ENCODE measurements around the gene EPC1. TPM values are rescaled to one million over a fixed set of nuclear protein-coding genes. Genes with fewer than 3 reads are reported as not detected.
"Not testable (repeated sequence)": the region's sequence is repeated elsewhere in the genome, so short reads cannot be mapped to it uniquely, and the experiment has no call there.

The EPC1 gene
- total and polyA plus RNA-seq, 12 donors, result 8.4 to 25.4 (median 19.0) TPM

DNA sequence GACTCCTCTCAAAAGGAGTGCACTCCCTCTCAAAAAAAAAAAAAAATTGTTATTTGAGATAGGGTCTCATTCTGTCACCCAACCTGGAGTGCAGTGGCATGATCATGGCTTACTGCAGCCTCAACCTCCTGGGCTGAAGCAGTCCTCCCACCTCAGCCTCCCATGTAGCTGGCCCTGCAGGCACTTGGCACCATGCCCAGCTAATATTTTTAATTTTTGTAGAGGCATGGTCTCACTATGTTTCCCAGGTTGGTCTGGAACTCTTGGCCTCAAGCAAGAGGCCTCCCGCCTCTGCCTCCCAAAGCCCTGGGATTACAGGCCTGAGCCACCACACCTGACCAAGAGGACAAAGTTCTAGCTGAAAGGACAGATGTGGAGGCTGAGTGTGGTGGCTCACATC, 120.3 kb downstream of the EPC1 start:
- WGBS, 2 donors, result 95 to 100% methylated on average over 1 of the region's 1 CpG

GRCh38 chr10:32225976-32226375, 121.0 kb downstream of the EPC1 start:
- ATAC-seq (no peak), DNase-seq (no peak)
- no peaks in the 10 kb centered on the region for H3K36me3 ChIP-seq
- no peaks in the 10 kb centered on the region for H3K27me3 ChIP-seq
- H3K27ac ChIP-seq, result no peak overlapping the region
- WGBS, 2 donors, result 81 to 89% methylated on average over 6 to 8 of the region's 8 CpGs
- H3K4me1 ChIP-seq, result no peaks in the 10 kb centered on the region
- peaks cover 0 to 13% (median 0%) of the 10 kb centered on the region in 11 donors for H3K9me3 ChIP-seq
- TF ChIP-seq, protein P1, sequence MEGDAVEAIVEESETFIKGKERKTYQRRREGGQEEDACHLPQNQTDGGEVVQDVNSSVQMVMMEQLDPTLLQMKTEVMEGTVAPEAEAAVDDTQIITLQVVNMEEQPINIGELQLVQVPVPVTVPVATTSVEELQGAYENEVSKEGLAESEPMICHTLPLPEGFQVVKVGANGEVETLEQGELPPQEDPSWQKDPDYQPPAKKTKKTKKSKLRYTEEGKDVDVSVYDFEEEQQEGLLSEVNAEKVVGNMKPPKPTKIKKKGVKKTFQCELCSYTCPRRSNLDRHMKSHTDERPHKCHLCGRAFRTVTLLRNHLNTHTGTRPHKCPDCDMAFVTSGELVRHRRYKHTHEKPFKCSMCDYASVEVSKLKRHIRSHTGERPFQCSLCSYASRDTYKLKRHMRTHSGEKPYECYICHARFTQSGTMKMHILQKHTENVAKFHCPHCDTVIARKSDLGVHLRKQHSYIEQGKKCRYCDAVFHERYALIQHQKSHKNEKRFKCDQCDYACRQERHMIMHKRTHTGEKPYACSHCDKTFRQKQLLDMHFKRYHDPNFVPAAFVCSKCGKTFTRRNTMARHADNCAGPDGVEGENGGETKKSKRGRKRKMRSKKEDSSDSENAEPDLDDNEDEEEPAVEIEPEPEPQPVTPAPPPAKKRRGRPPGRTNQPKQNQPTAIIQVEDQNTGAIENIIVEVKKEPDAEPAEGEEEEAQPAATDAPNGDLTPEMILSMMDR (IDR thresholded peaks at IDR 0.05), result no peak
- no peak overlapping the region for H3K4me3 ChIP-seq
- intact Hi-C loops (cut with DNase I), result no loop called here

More for the DNA sequence above, 120.3 kb downstream of the EPC1 start:
- no peaks in the 10 kb centered on the region for H3K36me3 ChIP-seq
- no peaks in the 10 kb centered on the region for H3K4me1 ChIP-seq
- TF ChIP-seq, protein P1 (IDR thresholded peaks at IDR 0.05), result no peak
- ATAC-seq, result no peak
- DNase-seq, result no peak
- H3K27ac ChIP-seq, result no peak overlapping the region
- no peaks in the 10 kb centered on the region for H3K27me3 ChIP-seq
- intact Hi-C loops (cut with DNase I), result no loop called here
- H3K9me3 ChIP-seq, result peaks cover 0 to 13% (median 0%) of the 10 kb centered on the region in 11 donors
- no peak overlapping the region for H3K4me3 ChIP-seq

DNA sequence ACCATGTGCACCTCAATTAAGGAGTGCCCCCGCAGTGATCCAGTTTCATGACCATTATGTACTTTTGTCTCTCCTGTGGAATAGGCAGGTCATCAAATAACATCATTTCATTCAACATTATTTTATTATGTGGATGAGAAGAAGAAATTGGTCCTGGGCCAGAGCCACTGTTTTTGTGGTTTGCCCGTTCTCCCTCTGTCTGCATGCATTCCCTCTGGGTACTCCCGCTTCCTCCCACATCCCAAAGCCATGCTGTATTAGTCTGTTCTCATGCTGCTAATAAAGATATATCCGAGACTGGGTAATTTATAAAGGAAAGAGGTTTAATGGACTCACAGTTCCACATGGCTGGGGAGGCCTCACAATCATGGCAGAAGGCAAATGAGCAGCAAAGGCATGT, 124.6 kb downstream of the EPC1 start:
- intact Hi-C loops (cut with DNase I); DNase-seq; H3K27ac ChIP-seq; H3K36me3 ChIP-seq; H3K27me3 ChIP-seq; H3K4me1 ChIP-seq; H3K4me3 ChIP-seq; ATAC-seq: not testable (repeated sequence)
- H3K9me3 ChIP-seq, result peaks cover 0 to 36% (median 4%) of the 10 kb centered on the region in 11 donors
- WGBS, 2 donors, result 71 to 77% methylated on average over 4 of the region's 4 CpGs

DNA sequence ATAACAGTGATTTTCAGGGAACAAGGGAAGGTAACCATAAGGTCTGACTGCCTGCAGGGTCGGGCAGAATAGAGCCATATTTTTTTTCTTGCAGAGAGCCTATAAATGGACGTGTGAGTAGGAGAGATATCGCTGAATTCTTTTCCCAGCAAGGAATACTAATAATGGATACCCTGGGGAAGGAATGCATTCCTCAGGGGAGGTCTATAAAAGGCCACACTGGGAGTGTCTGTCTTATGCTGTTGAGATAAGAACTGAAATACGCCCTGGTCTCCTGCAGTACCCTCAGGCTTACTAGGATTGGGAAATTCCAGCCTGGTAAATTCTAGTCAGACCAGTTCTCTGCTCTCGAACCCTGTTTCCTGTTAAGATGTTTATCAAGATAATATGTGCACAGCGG, 127.8 kb downstream of the EPC1 start:
- H3K27me3 ChIP-seq, ATAC-seq, H3K27ac ChIP-seq, DNase-seq, H3K36me3 ChIP-seq, H3K4me3 ChIP-seq, H3K4me1 ChIP-seq: not testable (repeated sequence)
- 68 to 72% methylated on average over 6 of the region's 6 CpGs for WGBS, 2 donors
- H3K9me3 ChIP-seq, result peaks cover 0 to 36% (median 4%) of the 10 kb centered on the region in 11 donors
- intact Hi-C loops (cut with DNase I), result loop anchor here in 3 of 10 donors (5.0 to 10.0 kb wide), 3 partner anchors 352 to 374 kb away; no protein-coding TSS in a partner anchor

DNA sequence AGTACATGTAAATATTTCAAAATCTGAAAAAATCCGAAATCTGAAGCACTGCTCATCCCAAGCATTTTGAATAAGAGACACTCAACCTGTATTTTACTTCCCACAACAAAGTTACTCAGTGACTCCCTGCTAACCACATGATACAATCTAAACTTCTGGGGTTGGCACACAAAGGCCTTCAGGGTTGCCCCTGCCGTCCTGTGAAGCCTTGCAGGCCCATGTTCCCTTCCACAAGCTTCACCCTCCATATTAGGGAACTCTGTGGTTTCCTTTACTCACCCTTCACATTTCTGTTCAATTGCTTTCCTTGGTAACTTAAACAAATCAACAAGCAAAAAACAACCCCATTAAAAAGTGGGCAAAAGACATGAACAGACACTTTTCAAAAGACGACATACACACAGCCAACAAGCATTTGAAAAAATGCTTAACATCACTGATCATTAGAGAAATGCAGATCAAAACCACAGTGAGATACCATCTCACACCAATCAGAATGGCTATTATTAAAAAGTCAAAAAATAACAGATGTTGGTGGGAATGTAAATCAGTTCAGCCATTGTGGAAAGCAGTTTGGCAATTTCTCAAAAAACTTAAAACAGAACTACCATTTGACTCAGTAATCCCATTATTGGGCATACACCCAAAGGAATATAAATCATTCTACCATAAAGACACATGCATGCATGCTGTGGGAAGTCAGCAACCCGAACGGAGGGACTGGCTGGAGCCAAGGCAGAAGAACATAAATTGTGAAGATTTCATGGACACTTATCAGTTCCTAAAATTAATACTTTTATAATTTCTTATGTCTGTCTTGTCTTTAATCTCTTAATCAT, 128.5 kb downstream of the EPC1 start:
- 76 to 77% methylated on average over 5 of the region's 5 CpGs for WGBS, 2 donors
- not testable (repeated sequence) for H3K4me3 ChIP-seq, H3K27me3 ChIP-seq, H3K27ac ChIP-seq, H3K36me3 ChIP-seq, DNase-seq, ATAC-seq, H3K4me1 ChIP-seq
- intact Hi-C loops (cut with DNase I), result loop anchor here in 3 of 10 donors (5.0 to 10.0 kb wide), 3 partner anchors 351 to 374 kb away; no protein-coding TSS in a partner anchor
- peaks cover 0 to 34% (median 4%) of the 10 kb centered on the region in 11 donors for H3K9me3 ChIP-seq

Other genes with a start within 250 kb of the EPC1 start
- gene CCDC7, start 99.0 kb upstream of the EPC1 start, total RNA-seq, result 10 to 100 TPM; 17.8 to 34.1 (median 21.0) TPM
- 1 to 10 TPM in 1 of 2 donors, under 1 TPM in 1; 0.96 to 3.4 TPM for gene CCDC7, start 99.0 kb upstream of the EPC1 start, polyA plus RNA-seq

Measured in heart right ventricle (tissue), 16 donors.